ENCODE data around the gene MYO16.
"Not testable (repeated sequence)": the region's sequence is repeated elsewhere in the genome, so short reads cannot be mapped to it uniquely, and the experiment has no call there.

MYO16 gene

DNA sequence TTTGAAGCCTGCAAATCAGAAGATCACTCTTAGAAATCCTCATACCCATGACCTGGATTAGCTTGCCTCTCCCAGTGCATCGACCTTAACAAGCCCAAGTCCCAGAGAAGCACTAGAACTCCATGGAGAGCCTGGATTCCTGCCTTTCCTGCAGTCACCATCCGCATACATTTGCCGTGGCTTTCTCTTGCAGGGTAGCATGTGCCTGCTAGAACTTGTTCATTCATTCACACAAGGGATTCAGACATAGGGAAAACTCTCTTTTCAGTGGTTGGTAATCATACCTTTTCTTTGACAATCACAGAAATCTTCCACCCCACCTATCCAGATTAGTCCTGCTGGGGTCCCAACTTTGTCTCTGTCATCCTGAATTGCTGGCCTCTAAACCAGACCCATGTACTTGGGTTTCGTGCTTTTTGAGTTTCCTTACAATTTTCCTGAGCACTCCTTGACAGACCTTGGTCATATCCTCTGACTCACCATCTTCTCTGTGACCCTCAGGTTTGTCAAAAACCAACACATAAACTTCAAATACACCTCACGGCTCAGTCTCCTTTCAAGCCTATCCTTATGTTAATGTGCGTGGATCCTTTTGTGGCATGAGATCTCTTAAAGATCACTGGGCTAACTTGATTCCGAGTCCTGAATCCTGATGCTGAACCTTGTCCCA lies 355.0 kb downstream of the MYO16 start:
- no peak overlapping the region for H3K4me3 ChIP-seq (replicated peaks; ENCODE audit: low read depth, low read length)
- no peak for TF ChIP-seq CTCF (IDR thresholded peaks at IDR 0.05; ENCODE audit: low read length, missing control alignments)
- DNase-seq (ENCODE audit: low read depth) = no peak

DNA sequence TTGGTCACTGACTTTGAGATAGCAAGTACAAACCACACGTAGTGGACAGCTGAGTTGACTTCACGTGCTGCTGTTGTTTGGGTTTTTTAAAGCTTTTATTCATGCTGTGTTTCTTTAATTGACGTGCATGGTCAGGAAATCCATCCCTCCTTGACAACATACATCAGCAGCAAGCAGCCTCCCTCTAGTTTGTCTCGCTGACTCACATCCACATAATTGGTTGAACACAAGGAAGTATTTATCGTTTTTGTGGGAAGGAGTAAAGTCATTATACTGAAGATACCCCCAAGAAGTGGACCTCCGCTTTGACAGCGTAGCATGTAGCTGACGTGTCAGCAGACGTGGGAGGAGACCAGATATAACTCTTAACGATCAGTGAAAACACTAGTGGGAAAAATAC lies 355.8 kb downstream of the MYO16 start:
- peak overlapping the region; percentile 36 for H3K4me3 ChIP-seq (replicated peaks; ENCODE audit: low read depth, low read length)
- no peak for TF ChIP-seq CTCF (IDR thresholded peaks at IDR 0.05; ENCODE audit: low read length, missing control alignments)
- peak; percentile 65 for DNase-seq (ENCODE audit: low read depth)

- TF ChIP-seq CTCF (IDR thresholded peaks at IDR 0.05; ENCODE audit: low read length, missing control alignments) = no peak
- H3K4me3 ChIP-seq (replicated peaks; ENCODE audit: low read depth, low read length) = no peak overlapping the region
- peak; percentile 7 for DNase-seq (ENCODE audit: low read depth)
Measured at GRCh38 chr13:108987517-108987916, 358.1 kb downstream of the MYO16 start.

GRCh38 chr13:108987944-108988343 lies 358.5 kb downstream of the MYO16 start:
- DNase-seq (ENCODE audit: low read depth) = no peak
- no peak for TF ChIP-seq CTCF (IDR thresholded peaks at IDR 0.05; ENCODE audit: low read length, missing control alignments)
- H3K4me3 ChIP-seq (replicated peaks; ENCODE audit: low read depth, low read length) = no peak overlapping the region

- not testable (repeated sequence) for H3K4me3 ChIP-seq (replicated peaks; ENCODE audit: low read depth, low read length); DNase-seq (ENCODE audit: low read depth)
Measured at GRCh38 chr13:108991416-108991815, 362.0 kb downstream of the MYO16 start.

- H3K4me3 ChIP-seq (replicated peaks; ENCODE audit: low read depth, low read length) = no peak overlapping the region
- no peak for TF ChIP-seq CTCF (IDR thresholded peaks at IDR 0.05; ENCODE audit: low read length, missing control alignments)
- DNase-seq (ENCODE audit: low read depth) = no peak
Measured at GRCh38 chr13:108993346-108993745, 363.9 kb downstream of the MYO16 start.

DNA sequence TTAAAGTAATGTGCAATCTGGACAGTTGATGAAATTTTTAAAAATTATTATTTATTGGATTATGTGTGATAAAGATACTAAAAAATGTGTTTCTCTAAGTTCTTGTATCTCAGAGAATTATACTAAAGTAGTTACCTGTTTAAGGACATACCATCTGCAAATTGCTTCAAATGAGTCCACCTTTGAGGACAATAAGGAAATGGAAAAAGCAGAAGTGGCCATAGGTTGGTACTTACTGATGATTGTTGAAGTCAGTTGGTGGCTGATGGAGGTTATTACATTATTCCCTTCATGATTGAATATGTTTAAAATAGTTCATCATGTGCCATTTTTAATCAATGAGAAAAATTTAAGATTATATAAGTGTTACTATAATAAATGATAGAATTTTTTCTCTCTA lies 367.0 kb downstream of the MYO16 start:
- H3K4me3 ChIP-seq (replicated peaks; ENCODE audit: low read depth, low read length) = no peak overlapping the region
- DNase-seq (ENCODE audit: low read depth) = no peak
- TF ChIP-seq CTCF (IDR thresholded peaks at IDR 0.05; ENCODE audit: low read length, missing control alignments) = no peak

All from fibroblast of pulmonary artery (primary cell).